Measurements from ENCODE around the gene LDHB. TPM values are rescaled to one million over a fixed set of nuclear protein-coding genes. Genes with fewer than 3 reads are reported as not detected.

The LDHB gene
- total RNA-seq, 1 experiment from 2014 or later: 1,343 TPM

DNA sequence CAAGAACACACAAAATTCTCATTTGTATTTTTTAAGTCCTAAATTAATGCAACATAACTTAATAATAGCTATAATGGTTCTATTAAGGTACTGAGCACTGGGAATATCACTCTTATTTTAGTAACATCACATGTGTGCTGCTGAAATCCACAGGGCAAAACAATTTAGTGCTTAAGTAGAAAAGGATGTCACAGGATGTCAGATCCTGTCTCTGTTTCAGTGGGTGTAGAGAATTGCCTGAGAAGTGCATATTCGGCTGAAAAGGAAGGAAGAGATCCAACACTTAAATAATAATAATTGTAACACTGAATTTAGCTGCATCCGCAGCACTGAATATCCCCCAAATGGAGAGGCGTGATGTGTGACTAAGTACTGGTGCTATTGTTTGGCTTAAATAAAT lies 8.6 kb downstream of the LDHB start:
- no peak for DNase-seq
- no peak overlapping the region for H3K4me3 Mint-ChIP-seq
- Histone ChIP-seq H3K4me1 (ENCODE audit: insufficient read depth, low read length) (no peaks in the 10 kb centered on the region; the same call in 1 of the 2 replicates), H3K23ac (ENCODE audit: insufficient read length, low read depth, low read length) (no peak overlapping the region), H3K27ac (ENCODE audit: insufficient read length, low read depth, low read length) (no peak overlapping the region), H2BK15ac (ENCODE audit: low read depth, low read length) (no peak overlapping the region), H4K5ac (ENCODE audit: insufficient read length, low read depth, low read length) (no peak overlapping the region), H3K79me2 (ENCODE audit: insufficient read depth, low read length) (peaks cover 8% of the 10 kb centered on the region; the same call in 1 of the 2 replicates), H3K9ac (ENCODE audit: extremely low read depth, insufficient read length, low read length) (no peak overlapping the region), H2AK5ac (ENCODE audit: insufficient read length, low read length) (no peak overlapping the region), H4K91ac (ENCODE audit: insufficient read length, low read depth, low read length) (no peak overlapping the region), H2BK20ac (ENCODE audit: low read depth, low read length, poor library complexity, severe bottlenecking) (no peak overlapping the region), H2AFZ (ENCODE audit: low read length) (no peak overlapping the region), H2BK12ac (ENCODE audit: insufficient read length, low read depth, low read length) (no peak overlapping the region), H4K20me1 (ENCODE audit: control insufficient read depth, insufficient read depth, insufficient read length) (no peaks in the 10 kb centered on the region), H3K4me2 (ENCODE audit: insufficient read depth, insufficient read length, low read length) (no peak overlapping the region), H3K14ac (ENCODE audit: insufficient read depth, low read length) (no peak overlapping the region), H3K79me1 (ENCODE audit: insufficient read depth, low read depth, low read length, poor library complexity, severe bottlenecking) (peaks cover 10% of the 10 kb centered on the region), H3K4ac (ENCODE audit: low read depth, low read length) (no peak overlapping the region), H3K56ac (ENCODE audit: insufficient read length, low read depth, low read length) (no peak overlapping the region), H4K8ac (replicated peaks; ENCODE audit: insufficient read length, low read depth, low read length) (no peak overlapping the region), H3K18ac (ENCODE audit: insufficient read length, low read depth, low read length) (no peak overlapping the region), H2BK120ac (ENCODE audit: low read depth, low read length, poor library complexity, severe bottlenecking) (no peak overlapping the region), H3K27me3 (ENCODE audit: insufficient read depth, low read length) (no peaks in the 10 kb centered on the region), H3T11ph (ENCODE audit: low read length) (no peak overlapping the region), H3K9me3 (ENCODE audit: control insufficient read depth, low read depth, low read length) (no peaks in the 10 kb centered on the region), H3K23me2 (ENCODE audit: insufficient read length, low read depth, low read length, poor library complexity, severe bottlenecking) (no peaks in the 10 kb centered on the region), H2BK5ac (ENCODE audit: insufficient read length, low read length) (no peak overlapping the region)
- TF ChIP-seq, protein P1, sequence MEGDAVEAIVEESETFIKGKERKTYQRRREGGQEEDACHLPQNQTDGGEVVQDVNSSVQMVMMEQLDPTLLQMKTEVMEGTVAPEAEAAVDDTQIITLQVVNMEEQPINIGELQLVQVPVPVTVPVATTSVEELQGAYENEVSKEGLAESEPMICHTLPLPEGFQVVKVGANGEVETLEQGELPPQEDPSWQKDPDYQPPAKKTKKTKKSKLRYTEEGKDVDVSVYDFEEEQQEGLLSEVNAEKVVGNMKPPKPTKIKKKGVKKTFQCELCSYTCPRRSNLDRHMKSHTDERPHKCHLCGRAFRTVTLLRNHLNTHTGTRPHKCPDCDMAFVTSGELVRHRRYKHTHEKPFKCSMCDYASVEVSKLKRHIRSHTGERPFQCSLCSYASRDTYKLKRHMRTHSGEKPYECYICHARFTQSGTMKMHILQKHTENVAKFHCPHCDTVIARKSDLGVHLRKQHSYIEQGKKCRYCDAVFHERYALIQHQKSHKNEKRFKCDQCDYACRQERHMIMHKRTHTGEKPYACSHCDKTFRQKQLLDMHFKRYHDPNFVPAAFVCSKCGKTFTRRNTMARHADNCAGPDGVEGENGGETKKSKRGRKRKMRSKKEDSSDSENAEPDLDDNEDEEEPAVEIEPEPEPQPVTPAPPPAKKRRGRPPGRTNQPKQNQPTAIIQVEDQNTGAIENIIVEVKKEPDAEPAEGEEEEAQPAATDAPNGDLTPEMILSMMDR (conservative IDR thresholded peaks at IDR 0.05): no peak
- no CpG with 5 or more reads among the region's 3 CpGs for WGBS (ENCODE audit: extremely low coverage, insufficient read length, low lambda C conversion rate)
- peaks cover 76 to 96% (median 95%) of the 10 kb centered on the region in 3 experiments; a peak in 6 of 7 replicates for H3K36me3 Mint-ChIP-seq (ENCODE audit: insufficient read depth in 1 of 3, low read depth in 3 of 3)
- H3K27me3 Mint-ChIP-seq (ENCODE audit: low read depth): no peaks in the 10 kb centered on the region
- peaks cover 66 to 76% of the 10 kb centered on the region in 2 experiments for H3K4me1 Mint-ChIP-seq
- no peaks in the 10 kb centered on the region for H3K9me3 Mint-ChIP-seq
- peak overlapping the region in 1 of 3 experiments; percentile 65; a peak in 2 of 7 replicates for H3K27ac Mint-ChIP-seq

Data from H9 (cell line).